HPDE6-E6E7 (cell line): ENCODE results near the gene LAMTOR1.
A peak's percentile ranks its signal among the peaks of the same experiment; 100 is the strongest.

Source experiments
- DNase-seq: peaks from one replicate; pipeline ENCODE4 v3.0.0; 2011; ENCODE audit warnings: missing footprints; ENCODE audit errors: extremely low spot score

The LAMTOR1 gene

GRCh38 chr11:72081821-72082453 is 21.2 kb downstream of the LAMTOR1 start:
- DNase-seq, result no peak

GRCh38 chr11:72081184-72081644 is 21.9 kb downstream of the LAMTOR1 start:
- DNase-seq, result no peak

GRCh38 chr11:72080326-72081183 is 22.5 kb downstream of the LAMTOR1 start, which contains the start of the genes LRRC51 and NUMA1:
TSS of gene LRRC51 (plus strand) at chr11:72080850. CDS start at chr11:72089084, 8,234 bp downstream.
TSS of gene NUMA1 (minus strand) at chr11:72080542. CDS start at chr11:72035943, 44,599 bp downstream.
- DNase-seq, result peak; percentile 96

- DNase-seq, result peak; percentile 34
Observed at GRCh38 chr11:72079819-72080325, 23.2 kb downstream of the LAMTOR1 start.

GRCh38 chr11:72078477-72078876 is 24.6 kb downstream of the LAMTOR1 start:
- no peak for DNase-seq

- no peak for DNase-seq
Observed at GRCh38 chr11:72075756-72076155, 27.3 kb downstream of the LAMTOR1 start.

- no peak for DNase-seq
Observed at GRCh38 chr11:72075109-72075508, 28.0 kb downstream of the LAMTOR1 start.

GRCh38 chr11:72072348-72072747 is 30.7 kb downstream of the LAMTOR1 start:
- DNase-seq, result peak; percentile 52

GRCh38 chr11:72070491-72070890 is 32.6 kb downstream of the LAMTOR1 start:
- no peak for DNase-seq

GRCh38 chr11:72069787-72070251 is 33.3 kb downstream of the LAMTOR1 start:
- peak; percentile 81 for DNase-seq

- no peak for DNase-seq
Observed at GRCh38 chr11:72069200-72069599, 33.9 kb downstream of the LAMTOR1 start.

- no peak for DNase-seq
Observed at GRCh38 chr11:72067676-72068075, 35.4 kb downstream of the LAMTOR1 start.

GRCh38 chr11:72067266-72067665 is 35.8 kb downstream of the LAMTOR1 start:
- DNase-seq, result no peak

GRCh38 chr11:72066855-72067254 is 36.2 kb downstream of the LAMTOR1 start:
- DNase-seq, result no peak

- no peak for DNase-seq
Observed at GRCh38 chr11:72061739-72062396, 41.2 kb downstream of the LAMTOR1 start.

GRCh38 chr11:72058416-72059034 is 44.6 kb downstream of the LAMTOR1 start:
- no peak for DNase-seq

GRCh38 chr11:72048766-72049460 is 54.2 kb downstream of the LAMTOR1 start:
- DNase-seq, result no peak
